ENCODE results near the gene PGGT1B.

The PGGT1B gene

GRCh38 chr5:115262321-115263077, at the start of gene PGGT1B:
TSS of gene PGGT1B (minus strand) at chr5:115262877. CDS start at chr5:115262851, 26 bp downstream.
- H3K4me3 ChIP-seq (ENCODE audit: low read depth, low read length), result peak within 1 kb of the TSS; percentile 92

GRCh38 chr5:115309751-115310370, 47.2 kb upstream of the PGGT1B start:
- no peak overlapping the region for H3K4me3 ChIP-seq (ENCODE audit: low read depth, low read length)

- H3K4me3 ChIP-seq (ENCODE audit: low read depth, low read length), result no peak overlapping the region
These were observed 46.1 kb upstream of the PGGT1B start for GRCh38 chr5:115308815-115309214.

GRCh38 chr5:115306011-115306536, 43.4 kb upstream of the PGGT1B start:
- no peak overlapping the region for H3K4me3 ChIP-seq (ENCODE audit: low read depth, low read length)

- no peak overlapping the region for H3K4me3 ChIP-seq (ENCODE audit: low read depth, low read length)
These were observed 41.8 kb upstream of the PGGT1B start for GRCh38 chr5:115304496-115304895.

GRCh38 chr5:115298811-115299210, 36.1 kb upstream of the PGGT1B start:
- no peak overlapping the region for H3K4me3 ChIP-seq (ENCODE audit: low read depth, low read length)

- no peak overlapping the region for H3K4me3 ChIP-seq (ENCODE audit: low read depth, low read length)
These were observed 34.4 kb upstream of the PGGT1B start for GRCh38 chr5:115297031-115297430.

- H3K4me3 ChIP-seq (ENCODE audit: low read depth, low read length), result peak within 1 kb of the TSS; percentile 86
These were observed 33.7 kb upstream of the PGGT1B start, which contains the start of gene CCDC112 for GRCh38 chr5:115296124-115297022. TSS of gene CCDC112 (minus strand) at chr5:115296654. CDS start at chr5:115296543, 111 bp downstream.

- H3K4me3 ChIP-seq (ENCODE audit: low read depth, low read length), result peak overlapping the region; percentile 86
These were observed 33.1 kb upstream of the PGGT1B start for GRCh38 chr5:115295777-115296123.

- no peak overlapping the region for H3K4me3 ChIP-seq (ENCODE audit: low read depth, low read length)
These were observed 28.7 kb upstream of the PGGT1B start for GRCh38 chr5:115291397-115291796.

GRCh38 chr5:115289104-115289503, 26.4 kb upstream of the PGGT1B start:
- H3K4me3 ChIP-seq (ENCODE audit: low read depth, low read length), result no peak overlapping the region

- H3K4me3 ChIP-seq (ENCODE audit: low read depth, low read length), result no peak overlapping the region
These were observed 21.3 kb upstream of the PGGT1B start for GRCh38 chr5:115284021-115284420.

GRCh38 chr5:115282131-115282530, 19.5 kb upstream of the PGGT1B start:
- H3K4me3 ChIP-seq (ENCODE audit: low read depth, low read length), result no peak overlapping the region

- H3K4me3 ChIP-seq (ENCODE audit: low read depth, low read length), result no peak overlapping the region
These were observed 11.9 kb upstream of the PGGT1B start for GRCh38 chr5:115274584-115274983.

GRCh38 chr5:115272297-115272958, 9.8 kb upstream of the PGGT1B start:
- no peak overlapping the region for H3K4me3 ChIP-seq (ENCODE audit: low read depth, low read length)

GRCh38 chr5:115271295-115272050, 8.8 kb upstream of the PGGT1B start:
- no peak overlapping the region for H3K4me3 ChIP-seq (ENCODE audit: low read depth, low read length)

- no peak overlapping the region for H3K4me3 ChIP-seq (ENCODE audit: low read depth, low read length)
These were observed 4.9 kb upstream of the PGGT1B start for GRCh38 chr5:115267617-115268016.

GRCh38 chr5:115265220-115265619, 2.5 kb upstream of the PGGT1B start:
- no peak overlapping the region for H3K4me3 ChIP-seq (ENCODE audit: low read depth, low read length)

GRCh38 chr5:115264786-115265185, 2.1 kb upstream of the PGGT1B start:
- no peak overlapping the region for H3K4me3 ChIP-seq (ENCODE audit: low read depth, low read length)

- peak overlapping the region; percentile 92 for H3K4me3 ChIP-seq (ENCODE audit: low read depth, low read length)
These were observed 352 bp upstream of the PGGT1B start for GRCh38 chr5:115263078-115263380.
